Measurements from ENCODE around the gene ACTBL2.

Gene ACTBL2

GRCh38 chr5:57448287-57448686 is 34.3 kb downstream of the ACTBL2 start:
- no peak for DNase-seq

- no peak for DNase-seq
Measured at GRCh38 chr5:57447658-57448057, 35.0 kb downstream of the ACTBL2 start.

- no peak for DNase-seq
Measured at GRCh38 chr5:57446966-57447365, 35.6 kb downstream of the ACTBL2 start.

- DNase-seq = no peak
Measured at GRCh38 chr5:57445705-57446037, 36.9 kb downstream of the ACTBL2 start.

- DNase-seq = no peak
Measured at GRCh38 chr5:57445006-57445704, 37.5 kb downstream of the ACTBL2 start.

- no peak for DNase-seq
Measured at GRCh38 chr5:57442080-57442839, 40.4 kb downstream of the ACTBL2 start.

- no peak for DNase-seq
Measured at GRCh38 chr5:57441557-57441956, 41.1 kb downstream of the ACTBL2 start.

- no peak for DNase-seq
Measured at GRCh38 chr5:57439601-57440000, 43.0 kb downstream of the ACTBL2 start.

- DNase-seq = no peak
Measured at GRCh38 chr5:57437976-57438805, 44.4 kb downstream of the ACTBL2 start.

GRCh38 chr5:57436586-57436985 is 46.0 kb downstream of the ACTBL2 start:
- no peak for DNase-seq

- no peak for DNase-seq
Measured at GRCh38 chr5:57435701-57436134, 46.9 kb downstream of the ACTBL2 start.

- no peak for DNase-seq
Measured at GRCh38 chr5:57434683-57435082, 47.9 kb downstream of the ACTBL2 start.

- no peak for DNase-seq
Measured at GRCh38 chr5:57434227-57434640, 48.4 kb downstream of the ACTBL2 start.

GRCh38 chr5:57432876-57433275 is 49.7 kb downstream of the ACTBL2 start:
- DNase-seq = no peak

- DNase-seq = peak; percentile 71
Measured at GRCh38 chr5:57431759-57432158, 50.9 kb downstream of the ACTBL2 start.
